H9 (cell line): ENCODE results near the gene CDK6. TPM values are rescaled to one million over a fixed set of nuclear protein-coding genes. Genes with fewer than 3 reads are reported as not detected.

Experiments used
- DNase-seq: peaks from one replicate; pipeline ENCODE4 v3.0.0-alpha.2; 2017
- H2AFZ ChIP-seq: one replicate; pipeline ENCODE4 v1.6.1; 2013; ENCODE audit warnings: mild to moderate bottlenecking, low read length, control low read depth, moderate library complexity
- H2AK5ac ChIP-seq: 2 replicates; pipeline ENCODE4 v1.6.1; 2013; ENCODE audit warnings: low read length, control low read depth, mixed read lengths; ENCODE audit not compliant: insufficient read length
- H2BK120ac ChIP-seq: one replicate; pipeline ENCODE4 v1.6.1; 2013; ENCODE audit warnings: low read depth, mild to moderate bottlenecking, low read length, control low read depth, inconsistent platforms; ENCODE audit not compliant: poor library complexity, severe bottlenecking
- H2BK12ac ChIP-seq: 2 replicates; pipeline ENCODE4 v1.6.1; 2013; ENCODE audit warnings: low read length, control low read depth, mixed read lengths, low read depth; ENCODE audit not compliant: insufficient read length
- H2BK15ac ChIP-seq: 2 replicates; pipeline ENCODE4 v1.6.1; 2013; ENCODE audit warnings: low read depth, low read length, control low read depth
- H2BK20ac ChIP-seq: one replicate; pipeline ENCODE4 v1.6.1; 2013; ENCODE audit warnings: low read depth, mild to moderate bottlenecking, low read length, control low read depth, inconsistent platforms; ENCODE audit not compliant: poor library complexity, severe bottlenecking
- H2BK5ac ChIP-seq: 2 replicates; pipeline ENCODE4 v1.6.1; 2013; ENCODE audit warnings: low read length, control low read depth, mixed read lengths; ENCODE audit not compliant: insufficient read length
- H3K14ac ChIP-seq: 2 replicates; pipeline ENCODE4 v1.6.1; 2013; ENCODE audit warnings: low read length, control low read depth; ENCODE audit not compliant: insufficient read depth
- H3K18ac ChIP-seq: 2 replicates; pipeline ENCODE4 v1.6.1; 2013; ENCODE audit warnings: low read depth, mild to moderate bottlenecking, mixed read lengths, low read length, control low read depth; ENCODE audit not compliant: insufficient read length
- H3K23ac ChIP-seq: 2 replicates; pipeline ENCODE4 v1.6.1; 2013; ENCODE audit warnings: low read length, control low read depth, mixed read lengths, low read depth; ENCODE audit not compliant: insufficient read length
- H3K23me2 ChIP-seq: 2 replicates; pipeline ENCODE4 v1.6.1; 2013; ENCODE audit warnings: low read depth, mild to moderate bottlenecking, mixed read lengths, low read length, control low read depth; ENCODE audit not compliant: insufficient read length, poor library complexity, severe bottlenecking
- H3K27ac ChIP-seq: 2 replicates; pipeline ENCODE4 v1.5.1; 2013; ENCODE audit warnings: low read length, control low read depth, mixed read lengths, low read depth; ENCODE audit not compliant: insufficient read length
- H3K27me3 ChIP-seq: 2 replicates; pipeline ENCODE4 v1.6.1; 2013; ENCODE audit warnings: low read length, control low read depth, inconsistent platforms; ENCODE audit not compliant: insufficient read depth
- H3K4ac ChIP-seq: 2 replicates; pipeline ENCODE4 v1.6.1; 2013; ENCODE audit warnings: low read depth, mild to moderate bottlenecking, control low read depth, inconsistent platforms, low read length, moderate library complexity
- H3K4me1 ChIP-seq: 2 replicates; pipeline ENCODE4 v1.6.1; 2013; ENCODE audit warnings: low read length, control low read depth, inconsistent platforms; ENCODE audit not compliant: insufficient read depth
- H3K4me2 ChIP-seq: 2 replicates; pipeline ENCODE4 v1.6.1; 2013; ENCODE audit warnings: low read length, control low read depth, mixed read lengths; ENCODE audit not compliant: insufficient read length, insufficient read depth
- H3K56ac ChIP-seq: 2 replicates; pipeline ENCODE4 v1.6.1; 2013; ENCODE audit warnings: low read depth, mild to moderate bottlenecking, mixed read lengths, low read length, control low read depth; ENCODE audit not compliant: insufficient read length
- H3K79me1 ChIP-seq: 2 replicates; pipeline ENCODE4 v1.6.1; 2013; ENCODE audit warnings: low read depth, mild to moderate bottlenecking, moderate library complexity, low read length, control low read depth, inconsistent platforms; ENCODE audit not compliant: insufficient read depth, poor library complexity, severe bottlenecking
- H3K79me2 ChIP-seq: 2 replicates; pipeline ENCODE4 v1.6.1; 2013; ENCODE audit warnings: low read length, control low read depth, inconsistent platforms; ENCODE audit not compliant: insufficient read depth
- H3K9ac ChIP-seq: 2 replicates; pipeline ENCODE4 v1.6.1; 2013; ENCODE audit warnings: low read length, control low read depth, mixed read lengths; ENCODE audit not compliant: insufficient read length; ENCODE audit errors: extremely low read depth
- H3K9me3 ChIP-seq: one replicate; pipeline ENCODE4 v1.6.1; 2013; ENCODE audit warnings: low read depth, low read length, inconsistent platforms; ENCODE audit not compliant: control insufficient read depth
- H3T11ph ChIP-seq: one replicate; pipeline ENCODE4 v1.6.1; 2013; ENCODE audit warnings: mild to moderate bottlenecking, low read length, control low read depth, inconsistent platforms
- H4K20me1 ChIP-seq: one replicate; pipeline ENCODE4 v1.6.1; 2013; ENCODE audit not compliant: control insufficient read depth, insufficient read length, insufficient read depth
- H4K5ac ChIP-seq: 2 replicates; pipeline ENCODE4 v1.6.1; 2013; ENCODE audit warnings: low read depth, mild to moderate bottlenecking, mixed read lengths, low read length, control low read depth; ENCODE audit not compliant: insufficient read length
- H4K8ac ChIP-seq: replicated peaks from 2 replicates; pipeline ENCODE4 v1.6.1; 2013; ENCODE audit warnings: low read length, control low read depth, mixed read lengths, low read depth; ENCODE audit not compliant: insufficient read length
- H4K91ac ChIP-seq: 2 replicates; pipeline ENCODE4 v1.6.1; 2013; ENCODE audit warnings: low read depth, mild to moderate bottlenecking, moderate library complexity, mixed read lengths, low read length, control low read depth; ENCODE audit not compliant: insufficient read length
- H3K27ac Mint-ChIP-seq, 3 experiments: 2 replicates in 2 of 3; 3 replicates in 1 of 3; pipeline ENCODE4 v1.8.0; 2020 to 2021; ENCODE audit warnings: mixed read lengths in 3 of 3, mild to moderate bottlenecking in 1 of 3, moderate library complexity in 1 of 3
- H3K27me3 Mint-ChIP-seq: 2 replicates; pipeline ENCODE4 v1.8.0; 2021; ENCODE audit warnings: low read depth, mild to moderate bottlenecking, moderate library complexity, mixed read lengths
- H3K36me3 Mint-ChIP-seq, 3 experiments: 2 replicates in 2 of 3; 3 replicates in 1 of 3; pipeline ENCODE4 v1.8.0; 2020 to 2021; ENCODE audit warnings: low read depth in 3 of 3, mixed read lengths in 3 of 3; ENCODE audit not compliant: insufficient read depth in 1 of 3
- H3K4me1 Mint-ChIP-seq, 2 experiments: 2 replicates each; pipeline ENCODE4 v1.8.0; 2020; ENCODE audit warnings: mixed read lengths in 2 of 2
- H3K4me3 Mint-ChIP-seq, 2 experiments: 2 replicates in 1 of 2; 3 replicates in 1 of 2; pipeline ENCODE4 v1.8.0; 2020 to 2021; ENCODE audit warnings: mild to moderate bottlenecking in 2 of 2, mixed read lengths in 2 of 2, moderate library complexity in 1 of 2
- H3K9me3 Mint-ChIP-seq, 2 experiments: 2 replicates in 1 of 2; 3 replicates in 1 of 2; pipeline ENCODE4 v1.8.0; 2020; ENCODE audit warnings: mild to moderate bottlenecking in 2 of 2, mixed read lengths in 2 of 2, moderate library complexity in 1 of 2
- WGBS: extraction: QIAGEN DNeasy Blood & Tissue Kit; methylation state at CpG from one replicate; pipeline ENCODE4 v1.1.7; 2013; ENCODE audit warnings: missing lambda C conversion rate, low lambda C conversion rate, mixed read lengths; ENCODE audit not compliant: insufficient read length; ENCODE audit errors: extremely low coverage; 5-methylcytosine and 5-hydroxymethylcytosine counted together
- total RNA-seq: library from RNA; stranded (reverse); gene quantifications from 2 replicates; pipeline ENCODE4 v1.2.1, GENCODE V29; 2021
- TF ChIP-seq, protein P1 (sequence below): fragments of 200-600 bp; sonication (generic); conservative IDR thresholded peaks from 3 replicates; pipeline ENCODE4 v1.8.0; 2021; ENCODE audit warnings: antibody characterized with exemption, mild to moderate bottlenecking

The CDK6 gene
- total RNA-seq, 1 experiment from 2014 or later = 30.0 TPM

DNA sequence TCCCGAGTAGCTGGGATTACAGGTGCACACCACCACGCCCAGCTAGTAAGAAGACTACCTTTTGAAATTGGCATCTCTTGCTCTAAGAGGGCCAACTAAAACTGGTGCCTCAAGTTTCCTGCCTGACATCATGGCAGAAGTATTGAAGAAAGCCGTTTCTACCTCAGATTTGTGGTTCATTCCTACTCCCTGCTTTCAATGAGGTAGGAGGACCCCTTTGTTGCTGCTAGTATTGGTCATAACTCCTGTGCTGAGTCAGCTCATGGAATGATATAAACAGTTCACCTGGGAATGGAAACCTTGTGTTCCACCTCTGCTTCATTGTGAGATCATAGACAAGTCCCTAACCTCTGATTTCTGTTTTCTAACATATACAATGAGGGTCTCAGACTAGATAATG lies 82.8 kb downstream of the CDK6 start:
- Histone ChIP-seq H2BK5ac (no peak overlapping the region), H3K4ac (no peak overlapping the region), H2BK120ac (no peak overlapping the region), H2BK20ac (no peak overlapping the region), H3K79me2 (no peaks in the 10 kb centered on the region), H3K4me1 (peaks cover 9% of the 10 kb centered on the region; the same call in 1 of the 2 replicates), H3K27ac (no peak overlapping the region), H3K4me2 (no peak overlapping the region), H3K23me2 (no peaks in the 10 kb centered on the region), H3K79me1 (no peaks in the 10 kb centered on the region), H3K56ac (no peak overlapping the region), H2AFZ (no peak overlapping the region), H3K9ac (no peak overlapping the region), H3K14ac (no peak overlapping the region), H2BK15ac (no peak overlapping the region), H2AK5ac (no peak overlapping the region), H2BK12ac (peak overlapping the region; percentile 1), H4K91ac (no peak overlapping the region), H3K9me3 (no peaks in the 10 kb centered on the region), H3K23ac (no peak overlapping the region), H4K8ac (no peak overlapping the region), H4K5ac (no peak overlapping the region), H4K20me1 (no peaks in the 10 kb centered on the region), H3K18ac (no peak overlapping the region), H3K27me3 (no peaks in the 10 kb centered on the region), H3T11ph (no peak overlapping the region)
- TF ChIP-seq, protein P1, sequence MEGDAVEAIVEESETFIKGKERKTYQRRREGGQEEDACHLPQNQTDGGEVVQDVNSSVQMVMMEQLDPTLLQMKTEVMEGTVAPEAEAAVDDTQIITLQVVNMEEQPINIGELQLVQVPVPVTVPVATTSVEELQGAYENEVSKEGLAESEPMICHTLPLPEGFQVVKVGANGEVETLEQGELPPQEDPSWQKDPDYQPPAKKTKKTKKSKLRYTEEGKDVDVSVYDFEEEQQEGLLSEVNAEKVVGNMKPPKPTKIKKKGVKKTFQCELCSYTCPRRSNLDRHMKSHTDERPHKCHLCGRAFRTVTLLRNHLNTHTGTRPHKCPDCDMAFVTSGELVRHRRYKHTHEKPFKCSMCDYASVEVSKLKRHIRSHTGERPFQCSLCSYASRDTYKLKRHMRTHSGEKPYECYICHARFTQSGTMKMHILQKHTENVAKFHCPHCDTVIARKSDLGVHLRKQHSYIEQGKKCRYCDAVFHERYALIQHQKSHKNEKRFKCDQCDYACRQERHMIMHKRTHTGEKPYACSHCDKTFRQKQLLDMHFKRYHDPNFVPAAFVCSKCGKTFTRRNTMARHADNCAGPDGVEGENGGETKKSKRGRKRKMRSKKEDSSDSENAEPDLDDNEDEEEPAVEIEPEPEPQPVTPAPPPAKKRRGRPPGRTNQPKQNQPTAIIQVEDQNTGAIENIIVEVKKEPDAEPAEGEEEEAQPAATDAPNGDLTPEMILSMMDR = no peak
- H3K27me3 Mint-ChIP-seq = no peaks in the 10 kb centered on the region
- peaks cover 0 to 4% (median 0%) of the 10 kb centered on the region in 3 experiments; a peak in 3 of 7 replicates for H3K36me3 Mint-ChIP-seq
- peaks cover 59 to 67% of the 10 kb centered on the region in 2 experiments for H3K4me1 Mint-ChIP-seq
- no peak for DNase-seq
- WGBS = no CpG with 5 or more reads among the region's 3 CpGs
- H3K4me3 Mint-ChIP-seq = no peak overlapping the region
- no peak overlapping the region for H3K27ac Mint-ChIP-seq
- H3K9me3 Mint-ChIP-seq = no peaks in the 10 kb centered on the region; a peak in 1 of 5 replicates
